HEK293 (cell line): ENCODE data around the gene DCDC1.

Experiments
- CTCF ChIA-PET: fragments of 350-600 bp; formaldehyde crosslinking; extraction: SDS; loops from one replicate; lab custom pipeline; 2021; ENCODE audit warnings: antibody characterized with exemption; lab: Yijun Ruan, JAX
- POLR2A ChIA-PET: fragments of 300-600 bp; formaldehyde crosslinking; extraction: SDS; loops from one replicate; lab custom pipeline; 2020; ENCODE audit warnings: antibody characterized with exemption, inconsistent platforms; lab: Yijun Ruan, JAX
- H3K27ac ChIP-seq: fragments of 200-500 bp; sonication (Bioruptor generic); 2 replicates; pipeline ENCODE4 v1.5.1; 2014; ENCODE audit warnings: low read depth, low read length, control low read depth, inconsistent platforms; ENCODE audit errors: extremely low read depth
- H3K36me3 ChIP-seq, 2 experiments: fragments of 200-500 bp in 1 of 2; sonication (Bioruptor generic) in 1 of 2; 1 replicate in 1 of 2; 2 replicates in 1 of 2; pipeline ENCODE4 v1.5.1; 2014 to 2017; ENCODE audit warnings: inconsistent platforms in 2 of 2, low read length in 2 of 2; ENCODE audit not compliant: control insufficient read depth in 2 of 2, insufficient read depth in 1 of 2
- H3K4me1 ChIP-seq: fragments of 200-500 bp; sonication (Bioruptor generic); 2 replicates; pipeline ENCODE4 v1.5.1; 2014; ENCODE audit warnings: mild to moderate bottlenecking, low read length, inconsistent platforms; ENCODE audit not compliant: control insufficient read depth, insufficient read depth
- H3K4me3 ChIP-seq: 2 replicates; pipeline ENCODE4 v1.5.1; 2011; ENCODE audit warnings: low read depth, mild to moderate bottlenecking, control low read depth, low read length, moderate library complexity
- H3K9me3 ChIP-seq: fragments of 200-500 bp; sonication (Bioruptor generic); 2 replicates; pipeline ENCODE4 v1.5.1; 2014; ENCODE audit warnings: low read depth, low read length, inconsistent platforms; ENCODE audit not compliant: control insufficient read depth, insufficient read depth
- BCL11A ChIP-seq: fragments of 450-650 bp; formaldehyde crosslinking; IDR thresholded peaks from 2 replicates; pipeline ENCODE4 v1.5.1; 2016; ENCODE audit warnings: low read depth, missing biosample characterization, missing genetic modification characterization
- ELK4 ChIP-seq: IDR thresholded peaks from 2 replicates; pipeline ENCODE4 v1.6.1; 2011; ENCODE audit warnings: mild to moderate bottlenecking, low read depth, low read length, borderline replicate concordance
- FEZF1 ChIP-seq: fragments of 450-650 bp; formaldehyde crosslinking; IDR thresholded peaks from 2 replicates; pipeline ENCODE4 v1.5.1; 2016; ENCODE audit warnings: missing biosample characterization, missing genetic modification characterization
- GLIS2 ChIP-seq: fragments of 450-650 bp; formaldehyde crosslinking; IDR thresholded peaks from 2 replicates; pipeline ENCODE4 v1.5.1; 2016; ENCODE audit warnings: missing biosample characterization, missing genetic modification characterization
- PBX3 ChIP-seq: sonication (generic); formaldehyde crosslinking; IDR thresholded peaks from 2 replicates; pipeline ENCODE4 v1.8.1; 2022; ENCODE audit warnings: mild to moderate bottlenecking, moderate library complexity, missing genetic modification reagents
- PRDM1 ChIP-seq: fragments of 450-650 bp; formaldehyde crosslinking; IDR thresholded peaks from 2 replicates; pipeline ENCODE4; 2016; ENCODE audit warnings: missing biosample characterization, missing genetic modification characterization
- ZBTB1 ChIP-seq: fragments of 450-650 bp; formaldehyde crosslinking; IDR thresholded peaks from 2 replicates; pipeline ENCODE4 v1.5.1; 2016; ENCODE audit warnings: missing biosample characterization, missing genetic modification characterization
- ZBTB11 ChIP-seq: fragments of 450-650 bp; formaldehyde crosslinking; conservative IDR thresholded peaks from 2 replicates; pipeline ENCODE4 v1.5.1; 2016; ENCODE audit warnings: low read depth, missing biosample characterization, missing genetic modification characterization
- ZBTB21 ChIP-seq: fragments of 450-650 bp; formaldehyde crosslinking; IDR thresholded peaks from 2 replicates; pipeline ENCODE4 v1.5.1; 2017; ENCODE audit warnings: missing biosample characterization, missing genetic modification characterization
- ZNF112 ChIP-seq: fragments of 450-650 bp; formaldehyde crosslinking; IDR thresholded peaks from 2 replicates; pipeline ENCODE4 v1.5.0; 2017; ENCODE audit warnings: missing biosample characterization, missing genetic modification characterization
- ZNF132 ChIP-seq: fragments of 450-650 bp; formaldehyde crosslinking; IDR thresholded peaks from 2 replicates; pipeline ENCODE4 v1.5.1; 2017; ENCODE audit warnings: missing biosample characterization, missing genetic modification characterization, borderline replicate concordance
- ZNF175 ChIP-seq: fragments of 450-650 bp; formaldehyde crosslinking; IDR thresholded peaks from 2 replicates; pipeline ENCODE4 v1.5.1; 2016; ENCODE audit warnings: missing biosample characterization, missing genetic modification characterization
- ZNF2 ChIP-seq: fragments of 450-650 bp; formaldehyde crosslinking; IDR thresholded peaks from 2 replicates; pipeline ENCODE4 v1.5.1; 2016; ENCODE audit warnings: missing biosample characterization, missing genetic modification characterization
- ZNF214 ChIP-seq: fragments of 450-650 bp; formaldehyde crosslinking; IDR thresholded peaks from 2 replicates; pipeline ENCODE4 v1.5.1; 2017; ENCODE audit warnings: missing biosample characterization, mild to moderate bottlenecking, missing genetic modification characterization, borderline replicate concordance
- ZNF248 ChIP-seq: fragments of 450-650 bp; formaldehyde crosslinking; IDR thresholded peaks from 2 replicates; pipeline ENCODE4 v1.5.1; 2017; ENCODE audit warnings: missing biosample characterization, missing genetic modification characterization
- ZNF302 ChIP-seq: fragments of 450-650 bp; formaldehyde crosslinking; IDR thresholded peaks from 2 replicates; pipeline ENCODE4 v1.5.1; 2016; ENCODE audit warnings: missing biosample characterization, missing genetic modification characterization, low read depth
- ZNF354C ChIP-seq: fragments of 450-650 bp; formaldehyde crosslinking; IDR thresholded peaks from 2 replicates; pipeline ENCODE4 v1.5.1; 2016; ENCODE audit warnings: missing biosample characterization, missing genetic modification characterization, low read depth, borderline replicate concordance
- ZNF449 ChIP-seq: fragments of 450-650 bp; formaldehyde crosslinking; IDR thresholded peaks from 2 replicates; pipeline ENCODE4 v1.5.1; 2017; ENCODE audit warnings: missing biosample characterization, mild to moderate bottlenecking, missing genetic modification characterization, moderate library complexity
- ZNF473 ChIP-seq: fragments of 450-650 bp; formaldehyde crosslinking; IDR thresholded peaks from 2 replicates; pipeline ENCODE4 v1.5.1; 2017; ENCODE audit warnings: missing biosample characterization, missing genetic modification characterization
- ZNF549 ChIP-seq: fragments of 450-650 bp; IDR thresholded peaks from 2 replicates; pipeline ENCODE4 v1.5.1; 2018; ENCODE audit warnings: missing biosample characterization, missing genetic modification characterization, mild to moderate bottlenecking, inconsistent platforms, moderate library complexity
- ZNF555 ChIP-seq: fragments of 450-650 bp; formaldehyde crosslinking; conservative IDR thresholded peaks from 2 replicates; pipeline ENCODE4 v1.5.1; 2017; ENCODE audit warnings: missing biosample characterization, mild to moderate bottlenecking, missing genetic modification characterization, inconsistent platforms
- ZNF558 ChIP-seq: fragments of 450-650 bp; formaldehyde crosslinking; IDR thresholded peaks from 2 replicates; pipeline ENCODE4 v1.5.1; 2016; ENCODE audit warnings: missing biosample characterization, missing genetic modification characterization
- ZNF560 ChIP-seq: fragments of 450-650 bp; formaldehyde crosslinking; IDR thresholded peaks from 2 replicates; pipeline ENCODE4 v1.5.1; 2017; ENCODE audit warnings: missing biosample characterization, missing genetic modification characterization, borderline replicate concordance
- ZNF561 ChIP-seq: fragments of 450-650 bp; IDR thresholded peaks from 2 replicates; pipeline ENCODE4 v1.5.1; 2018; ENCODE audit warnings: missing biosample characterization, missing genetic modification characterization, borderline replicate concordance
- ZNF596 ChIP-seq: fragments of 450-650 bp; IDR thresholded peaks from 2 replicates; pipeline ENCODE4 v1.5.0; 2018; ENCODE audit warnings: missing biosample characterization, mild to moderate bottlenecking, missing genetic modification characterization, moderate library complexity
- ZNF645 ChIP-seq: fragments of 450-650 bp; formaldehyde crosslinking; IDR thresholded peaks from 2 replicates; pipeline ENCODE4; 2016; ENCODE audit warnings: missing biosample characterization, missing genetic modification characterization
- ZNF707 ChIP-seq: fragments of 450-650 bp; formaldehyde crosslinking; IDR thresholded peaks from 2 replicates; pipeline ENCODE4 v1.5.1; 2016; ENCODE audit warnings: missing biosample characterization, missing genetic modification characterization
- ZNF768 ChIP-seq: fragments of 450-650 bp; formaldehyde crosslinking; IDR thresholded peaks from 2 replicates; pipeline ENCODE4 v1.5.1; 2018; ENCODE audit warnings: missing biosample characterization, mild to moderate bottlenecking, missing genetic modification characterization
- ZSCAN5A ChIP-seq: fragments of 450-650 bp; formaldehyde crosslinking; IDR thresholded peaks from 2 replicates; pipeline ENCODE4 v1.5.1; 2016; ENCODE audit warnings: missing biosample characterization, missing genetic modification characterization

Gene DCDC1

GRCh38 chr11:30825723-30826122, 543.8 kb downstream of the DCDC1 start:
- no peaks in the 10 kb centered on the region for H3K4me1 ChIP-seq
- CTCF ChIA-PET: no interaction called here
- H3K36me3 ChIP-seq: no peaks in the 10 kb centered on the region
- no peak for TF ChIP-seq ZNF2 (tag by site-specific recombination)
- no peak for TF ChIP-seq PBX3 (CRISPR knock-in tag)
- TF ChIP-seq ZNF555 (tag by site-specific recombination): no peak
- TF ChIP-seq ZNF248 (tag by site-specific recombination): no peak
- no peak for TF ChIP-seq ZNF549
- no peak for TF ChIP-seq ZNF561 (tag by site-specific recombination)
- no peak for TF ChIP-seq ZNF302 (tag by site-specific recombination)
- TF ChIP-seq ZNF560 (tag by site-specific recombination): no peak
- TF ChIP-seq ZNF707: no peak
- no peak for TF ChIP-seq ZNF596
- TF ChIP-seq ZNF354C: no peak
- no peak for TF ChIP-seq ZNF214
- no peak for TF ChIP-seq BCL11A (tag by site-specific recombination)
- no peak for TF ChIP-seq ELK4
- no peak for TF ChIP-seq ZSCAN5A (tag by site-specific recombination)
- TF ChIP-seq ZBTB11 (tag by site-specific recombination): no peak
- H3K27ac ChIP-seq: no peak overlapping the region
- no peak overlapping the region for H3K4me3 ChIP-seq
- POLR2A ChIA-PET: no interaction called here
- no peaks in the 10 kb centered on the region for H3K9me3 ChIP-seq

- Histone ChIP-seq H3K27ac (no peak overlapping the region), H3K4me1 (no peaks in the 10 kb centered on the region), H3K36me3 (no peaks in the 10 kb centered on the region), H3K9me3 (no peaks in the 10 kb centered on the region), H3K4me3 (no peak overlapping the region)
- ChIA-PET POLR2A (no interaction called here), CTCF (interaction anchor here (0.8 kb wide), 1 partner anchor 53 kb away, joined by 3 read pairs; no protein-coding TSS in a partner anchor)
- TF ChIP-seq ZNF473 (tag by site-specific recombination) (no peak), FEZF1 (tag by site-specific recombination) (no peak), ZBTB1 (tag by site-specific recombination) (no peak), ZNF768 (no peak), GLIS2 (no peak), ZNF558 (tag by site-specific recombination) (no peak), ZNF175 (tag by site-specific recombination) (no peak), ZNF449 (tag by site-specific recombination) (no peak), ZNF132 (tag by site-specific recombination) (no peak), PRDM1 (no peak), ZNF112 (no peak), ZBTB21 (tag by site-specific recombination) (no peak), ZNF645 (tag by site-specific recombination) (no peak)
Observed at GRCh38 chr11:30823119-30823518, 546.4 kb downstream of the DCDC1 start.
